LoVo (cell line): ENCODE data around the gene ATP13A5.

ENCODE experiments used
- DNase-seq: peaks from one replicate; pipeline ENCODE4 v3.0.0-alpha.2; 2016; ENCODE audit warnings: low spot score

Gene ATP13A5

GRCh38 chr3:193347521-193348501, 30.7 kb downstream of the ATP13A5 start:
- no peak for DNase-seq

GRCh38 chr3:193346259-193346658, 32.3 kb downstream of the ATP13A5 start:
- DNase-seq: no peak

GRCh38 chr3:193345431-193345830, 33.1 kb downstream of the ATP13A5 start:
- DNase-seq: no peak

- DNase-seq: no peak
Measured at GRCh38 chr3:193344486-193344885, 34.1 kb downstream of the ATP13A5 start.

GRCh38 chr3:193343726-193344222, 34.8 kb downstream of the ATP13A5 start:
- DNase-seq: no peak

GRCh38 chr3:193342551-193342950, 36.0 kb downstream of the ATP13A5 start:
- DNase-seq: no peak

- no peak for DNase-seq
Measured at GRCh38 chr3:193335031-193335430, 43.5 kb downstream of the ATP13A5 start.

- DNase-seq: no peak
Measured at GRCh38 chr3:193333229-193333628, 45.3 kb downstream of the ATP13A5 start.

GRCh38 chr3:193330555-193331204, 47.9 kb downstream of the ATP13A5 start:
- DNase-seq: no peak

- no peak for DNase-seq
Measured at GRCh38 chr3:193317682-193318300, 60.8 kb downstream of the ATP13A5 start.

GRCh38 chr3:193314161-193314560, 64.4 kb downstream of the ATP13A5 start:
- no peak for DNase-seq

GRCh38 chr3:193313061-193313958, 65.2 kb downstream of the ATP13A5 start:
- no peak for DNase-seq

- DNase-seq: no peak
Measured at GRCh38 chr3:193310914-193311723, 67.4 kb downstream of the ATP13A5 start.

- DNase-seq: no peak
Measured at GRCh38 chr3:193305356-193305755, 73.2 kb downstream of the ATP13A5 start.

- no peak for DNase-seq
Measured at GRCh38 chr3:193301433-193301832, 77.1 kb downstream of the ATP13A5 start.

GRCh38 chr3:193297421-193297820, 81.1 kb downstream of the ATP13A5 start:
- no peak for DNase-seq

GRCh38 chr3:193295985-193296384, 82.6 kb downstream of the ATP13A5 start:
- DNase-seq: no peak

GRCh38 chr3:193292386-193292785, 86.2 kb downstream of the ATP13A5 start:
- DNase-seq: no peak

- no peak for DNase-seq
Measured at GRCh38 chr3:193271101-193271840, 107.3 kb downstream of the ATP13A5 start.

- DNase-seq: no peak
Measured at GRCh38 chr3:193270451-193270850, 108.1 kb downstream of the ATP13A5 start.
